GM23248 (cell line): ENCODE data around the gene CXCL9.

Source experiments
- EZH2 ChIP-seq: fragments of 200-600 bp; sonication (generic); IDR thresholded peaks from 2 replicates; pipeline ENCODE4 v1.6.1; 2018; ENCODE audit warnings: antibody characterized with exemption, mild to moderate bottlenecking; ENCODE audit not compliant: insufficient read depth, poor library complexity, severe bottlenecking
- EZH2phosphoT487 ChIP-seq: fragments of 200-600 bp; sonication (generic); IDR thresholded peaks from 2 replicates; pipeline ENCODE4 v1.6.1; 2018; ENCODE audit warnings: antibody characterized with exemption, moderate library complexity, mild to moderate bottlenecking, low read depth; ENCODE audit not compliant: insufficient read depth

DNA sequence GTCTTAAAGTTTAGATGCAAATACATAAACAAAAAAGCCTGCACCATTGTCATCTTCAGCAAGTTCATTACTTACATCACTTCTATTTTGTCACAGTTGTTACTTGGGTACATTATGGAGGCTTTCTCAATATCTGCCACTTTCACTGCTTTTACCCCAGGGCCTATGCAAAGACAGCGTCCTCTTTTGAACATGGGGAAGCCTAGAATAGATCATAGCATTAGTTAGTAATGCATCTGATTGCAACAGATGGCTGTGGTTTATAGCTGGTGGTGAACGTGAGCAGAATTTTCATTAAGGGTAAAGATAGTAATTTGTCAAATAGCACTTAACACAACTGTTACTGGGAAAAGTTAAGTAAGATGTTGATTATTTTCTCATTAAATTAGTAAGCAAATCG is 27.8 kb upstream of the CXCL9 start:
- TF ChIP-seq EZH2phosphoT487 (no peak), EZH2 (no peak)
